Suprapubic skin (tissue), 3 donors: ENCODE data around the gene ZSCAN10.

Source experiments
- POLR2AphosphoS5 ChIP-seq, 3 donors: sonication (generic); formaldehyde crosslinking; IDR thresholded peaks; one replicate each; pipeline ENCODE4 v1.6.1; 2017; ENCODE audit warnings: antibody characterized with exemption in 3 of 3
- TF ChIP-seq, protein P1 (sequence below), 2 donors: fragments of 200-600 bp in 1 of 2; fragments of 450-650 bp in 1 of 2; sonication (generic) in 1 of 2; IDR thresholded peaks; one replicate each; pipeline ENCODE4 v1.5.1; 2016 to 2019; ENCODE audit warnings: antibody characterized with exemption in 2 of 2, mild to moderate bottlenecking in 1 of 2, moderate library complexity in 1 of 2

DNA sequence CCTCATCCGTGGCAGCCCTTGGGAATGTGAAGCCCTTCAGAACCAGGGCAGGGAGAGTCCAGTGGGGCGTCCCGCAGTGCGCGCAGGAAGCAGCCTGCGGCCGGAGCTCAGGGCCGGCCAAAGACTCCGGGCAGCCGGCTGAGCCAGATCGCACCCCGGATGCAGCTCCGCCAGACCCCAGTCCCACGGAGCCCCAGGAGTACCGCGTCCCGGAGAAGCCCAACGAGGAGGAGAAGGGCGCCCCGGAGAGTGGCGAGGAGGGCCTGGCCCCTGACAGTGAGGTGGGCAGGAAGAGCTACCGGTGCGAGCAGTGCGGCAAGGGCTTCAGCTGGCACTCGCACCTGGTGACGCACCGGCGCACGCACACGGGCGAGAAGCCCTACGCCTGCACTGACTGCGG, 20.2 kb upstream of the ZSCAN10 start:
- TF ChIP-seq, protein P1, sequence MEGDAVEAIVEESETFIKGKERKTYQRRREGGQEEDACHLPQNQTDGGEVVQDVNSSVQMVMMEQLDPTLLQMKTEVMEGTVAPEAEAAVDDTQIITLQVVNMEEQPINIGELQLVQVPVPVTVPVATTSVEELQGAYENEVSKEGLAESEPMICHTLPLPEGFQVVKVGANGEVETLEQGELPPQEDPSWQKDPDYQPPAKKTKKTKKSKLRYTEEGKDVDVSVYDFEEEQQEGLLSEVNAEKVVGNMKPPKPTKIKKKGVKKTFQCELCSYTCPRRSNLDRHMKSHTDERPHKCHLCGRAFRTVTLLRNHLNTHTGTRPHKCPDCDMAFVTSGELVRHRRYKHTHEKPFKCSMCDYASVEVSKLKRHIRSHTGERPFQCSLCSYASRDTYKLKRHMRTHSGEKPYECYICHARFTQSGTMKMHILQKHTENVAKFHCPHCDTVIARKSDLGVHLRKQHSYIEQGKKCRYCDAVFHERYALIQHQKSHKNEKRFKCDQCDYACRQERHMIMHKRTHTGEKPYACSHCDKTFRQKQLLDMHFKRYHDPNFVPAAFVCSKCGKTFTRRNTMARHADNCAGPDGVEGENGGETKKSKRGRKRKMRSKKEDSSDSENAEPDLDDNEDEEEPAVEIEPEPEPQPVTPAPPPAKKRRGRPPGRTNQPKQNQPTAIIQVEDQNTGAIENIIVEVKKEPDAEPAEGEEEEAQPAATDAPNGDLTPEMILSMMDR (IDR thresholded peaks at IDR 0.05), result no peak
- no peak for TF ChIP-seq POLR2AphosphoS5 (IDR thresholded peaks at IDR 0.05)
